Tibial nerve (tissue), 4 donors: ENCODE results near the gene TMEM128. TPM values are rescaled to one million over a fixed set of nuclear protein-coding genes. Genes with fewer than 3 reads are reported as not detected.

Source experiments
- DNase-seq, 2 donors: peaks; one replicate each; pipeline ENCODE4 v3.0.0-alpha.2; 2019; ENCODE audit warnings: low spot score in 2 of 2
- H3K27ac ChIP-seq, 4 donors: fragments of 200-600 bp; sonication (generic) in 3 of 4; one replicate each; pipeline ENCODE4 v1.5.1; 2017 to 2019; ENCODE audit warnings: mild to moderate bottlenecking in 1 of 4
- H3K27me3 ChIP-seq, 2 donors: fragments of 200-600 bp; sonication (generic) in 1 of 2; one replicate each; pipeline versions ENCODE4 v1.5.1 to v1.6.0; 2017 to 2019
- H3K36me3 ChIP-seq, 3 donors: fragments of 200-600 bp; sonication (generic); one replicate each; pipeline ENCODE4 v1.5.1; 2018 to 2019
- H3K4me1 ChIP-seq, 4 donors: fragments of 200-600 bp; sonication (generic) in 3 of 4; one replicate each; pipeline ENCODE4 v1.5.1; 2017 to 2019
- H3K4me3 ChIP-seq, 4 donors: fragments of 200-600 bp; sonication (generic) in 3 of 4; one replicate each; pipeline ENCODE4 v1.5.1; 2017 to 2019; ENCODE audit warnings: mild to moderate bottlenecking in 1 of 4, moderate library complexity in 1 of 4
- H3K9me3 ChIP-seq, 4 donors: fragments of 200-600 bp; sonication (generic) in 3 of 4; one replicate each; pipeline ENCODE4 v1.5.1; 2017 to 2019
- EP300 ChIP-seq, 2 donors: sonication (generic); formaldehyde crosslinking; IDR thresholded peaks; one replicate each; pipeline ENCODE4 v1.6.1; 2017; ENCODE audit warnings: antibody characterized with exemption in 2 of 2, mild to moderate bottlenecking in 1 of 2
- POLR2A ChIP-seq, 2 donors: fragments of 450-650 bp; IDR thresholded peaks; one replicate each; pipeline ENCODE4 v1.6.1; 2017; ENCODE audit warnings: antibody characterized with exemption in 2 of 2, mild to moderate bottlenecking in 2 of 2, moderate library complexity in 2 of 2
- WGBS, 2 donors: methylation state at CpG; one replicate each; pipeline ENCODE4 v1.1.5; 2018; 5-methylcytosine and 5-hydroxymethylcytosine counted together
- total RNA-seq, 4 donors: library from RNA; depleted of rRNA; stranded (reverse); fragments of >200 nt; gene quantifications; one replicate each; pipeline ENCODE4 v1.1.0, GENCODE V29; 2016
- TF ChIP-seq, protein P1 (sequence below), 5 experiments: fragments of 200-600 bp in 3 of 5; fragments of 450-650 bp in 2 of 5; sonication (generic) in 3 of 5; IDR thresholded peaks; one replicate each; pipeline ENCODE4 v1.5.1; 2016 to 2019; ENCODE audit warnings: antibody characterized with exemption in 5 of 5, mild to moderate bottlenecking in 3 of 5, moderate library complexity in 2 of 5

Gene TMEM128
- total RNA-seq, 4 donors from 2014 or later: 13.3 to 36.5 (median 23.8) TPM

DNA sequence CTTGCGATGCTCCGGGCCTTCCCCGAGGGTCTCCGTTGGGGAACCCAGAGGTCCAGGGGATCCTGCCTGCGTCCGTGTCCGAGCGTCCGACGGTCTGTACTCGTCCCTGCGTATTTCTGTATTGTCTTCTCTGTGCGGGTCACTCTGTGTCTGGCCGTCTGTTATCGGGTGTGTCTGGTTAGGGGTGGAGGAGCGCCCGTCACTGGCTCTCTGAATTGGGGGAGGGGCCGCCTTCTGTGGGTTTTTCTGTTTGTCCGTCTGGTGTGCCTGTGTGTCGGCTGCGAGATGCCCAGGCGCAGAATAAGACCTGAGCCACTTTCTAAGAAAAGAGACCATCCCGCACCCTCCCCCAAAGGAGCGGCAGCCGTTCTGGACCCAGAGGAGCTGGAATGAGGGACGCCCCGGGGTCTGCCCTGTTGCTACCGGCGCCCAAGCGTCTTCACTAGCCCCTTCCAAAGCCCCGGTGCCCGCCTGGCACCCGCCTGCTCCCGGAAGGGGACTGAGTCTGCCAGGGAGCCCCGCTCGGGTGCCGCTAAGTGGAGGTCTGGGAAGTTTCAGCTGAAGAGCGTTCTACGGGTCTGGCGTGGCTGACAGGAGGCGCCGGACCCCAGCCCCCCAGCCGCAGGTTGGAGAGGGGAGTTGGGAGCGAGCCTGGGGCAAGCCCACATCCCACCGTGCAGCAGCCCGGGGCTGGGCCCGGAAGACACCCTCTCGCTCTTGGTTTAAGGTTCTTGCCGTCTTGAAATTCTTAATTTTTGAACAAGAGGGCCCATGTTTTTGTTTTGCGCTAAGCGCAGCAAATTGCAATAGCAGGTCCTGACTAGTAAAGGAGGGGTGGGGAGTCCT lies 20.3 kb downstream of the TMEM128 start:
- Histone ChIP-seq H3K4me3 (no peak overlapping the region), H3K4me1 (peaks cover 0 to 4% (median 0%) of the 10 kb centered on the region in 4 donors), H3K9me3 (peaks cover 0 to 6% (median 0%) of the 10 kb centered on the region in 4 donors), H3K27ac (no peak overlapping the region), H3K27me3 (peaks cover 0 to 60% of the 10 kb centered on the region in 2 donors), H3K36me3 (no peaks in the 10 kb centered on the region)
- no peak for DNase-seq
- WGBS, 2 donors: 7 to 20% methylated on average over 12 to 35 of the region's 51 CpGs
- TF ChIP-seq EP300 (IDR thresholded peaks at IDR 0.05): no peak
- no peak for TF ChIP-seq POLR2A (IDR thresholded peaks at IDR 0.05)
- TF ChIP-seq, protein P1, sequence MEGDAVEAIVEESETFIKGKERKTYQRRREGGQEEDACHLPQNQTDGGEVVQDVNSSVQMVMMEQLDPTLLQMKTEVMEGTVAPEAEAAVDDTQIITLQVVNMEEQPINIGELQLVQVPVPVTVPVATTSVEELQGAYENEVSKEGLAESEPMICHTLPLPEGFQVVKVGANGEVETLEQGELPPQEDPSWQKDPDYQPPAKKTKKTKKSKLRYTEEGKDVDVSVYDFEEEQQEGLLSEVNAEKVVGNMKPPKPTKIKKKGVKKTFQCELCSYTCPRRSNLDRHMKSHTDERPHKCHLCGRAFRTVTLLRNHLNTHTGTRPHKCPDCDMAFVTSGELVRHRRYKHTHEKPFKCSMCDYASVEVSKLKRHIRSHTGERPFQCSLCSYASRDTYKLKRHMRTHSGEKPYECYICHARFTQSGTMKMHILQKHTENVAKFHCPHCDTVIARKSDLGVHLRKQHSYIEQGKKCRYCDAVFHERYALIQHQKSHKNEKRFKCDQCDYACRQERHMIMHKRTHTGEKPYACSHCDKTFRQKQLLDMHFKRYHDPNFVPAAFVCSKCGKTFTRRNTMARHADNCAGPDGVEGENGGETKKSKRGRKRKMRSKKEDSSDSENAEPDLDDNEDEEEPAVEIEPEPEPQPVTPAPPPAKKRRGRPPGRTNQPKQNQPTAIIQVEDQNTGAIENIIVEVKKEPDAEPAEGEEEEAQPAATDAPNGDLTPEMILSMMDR (IDR thresholded peaks at IDR 0.05): no peak

DNA sequence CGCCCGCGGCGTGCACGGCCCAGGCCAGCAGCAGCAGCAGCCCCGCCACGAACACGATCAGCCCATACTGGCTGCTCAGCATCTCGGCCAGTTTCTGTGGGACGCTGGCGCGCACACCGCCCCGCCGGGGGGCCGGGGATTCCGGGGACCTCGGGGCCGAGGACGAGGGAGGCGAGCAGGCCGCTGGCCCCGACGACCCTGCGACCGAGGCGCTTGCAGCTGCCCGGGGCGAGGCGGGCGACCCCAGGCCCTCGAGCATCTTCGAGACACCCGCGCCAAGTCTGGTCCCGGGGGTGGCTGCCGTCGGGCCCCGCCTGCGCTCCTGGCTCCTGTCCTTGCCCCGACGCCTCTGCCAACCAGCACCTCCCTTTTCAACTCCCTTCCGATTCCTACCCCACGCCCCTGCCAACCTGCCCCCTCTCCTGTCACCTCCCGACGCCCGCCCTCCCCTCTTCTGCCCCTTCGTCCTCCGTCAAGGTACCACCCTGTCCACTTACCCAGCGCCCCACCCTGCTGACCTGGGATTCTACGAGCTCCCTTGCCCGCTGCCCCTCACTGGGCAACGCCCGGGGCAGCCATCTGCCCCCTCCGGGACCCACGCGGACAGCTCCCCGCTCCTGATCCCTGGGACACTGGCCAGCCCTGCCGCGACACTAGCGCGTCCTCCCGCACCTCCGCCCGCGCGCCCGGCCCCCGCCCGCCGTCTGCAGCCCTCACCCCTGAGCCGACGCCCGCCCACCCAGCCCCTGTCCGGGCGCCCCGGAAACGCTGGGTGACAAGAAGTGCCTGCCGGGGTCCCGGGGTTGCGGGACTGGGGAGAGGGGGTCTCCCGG lies 21.2 kb downstream of the TMEM128 start, which contains the start of gene OTOP1:
Gene OTOP1, minus strand, starts transcription at position 324 of the 833 bp plus-strand sequence. Its CDS starts 65 bp downstream, at position 259.
- H3K4me1 ChIP-seq: peaks cover 0 to 4% (median 0%) of the 10 kb centered on the region in 4 donors
- peaks cover 0 to 6% (median 0%) of the 10 kb centered on the region in 4 donors for H3K9me3 ChIP-seq
- WGBS, 2 donors: 10% methylated on average over 45 to 56 of the region's 82 CpGs
- no peaks in the 10 kb centered on the region for H3K36me3 ChIP-seq
- no peak within 1 kb of the TSS for H3K27ac ChIP-seq
- DNase-seq: no peak
- no peak within 1 kb of the TSS for H3K4me3 ChIP-seq
- peaks cover 0 to 61% of the 10 kb centered on the region in 2 donors for H3K27me3 ChIP-seq
- TF ChIP-seq POLR2A (IDR thresholded peaks at IDR 0.05) (no peak), EP300 (IDR thresholded peaks at IDR 0.05) (no peak)
- TF ChIP-seq, protein P1 (IDR thresholded peaks at IDR 0.05): no peak

DNA sequence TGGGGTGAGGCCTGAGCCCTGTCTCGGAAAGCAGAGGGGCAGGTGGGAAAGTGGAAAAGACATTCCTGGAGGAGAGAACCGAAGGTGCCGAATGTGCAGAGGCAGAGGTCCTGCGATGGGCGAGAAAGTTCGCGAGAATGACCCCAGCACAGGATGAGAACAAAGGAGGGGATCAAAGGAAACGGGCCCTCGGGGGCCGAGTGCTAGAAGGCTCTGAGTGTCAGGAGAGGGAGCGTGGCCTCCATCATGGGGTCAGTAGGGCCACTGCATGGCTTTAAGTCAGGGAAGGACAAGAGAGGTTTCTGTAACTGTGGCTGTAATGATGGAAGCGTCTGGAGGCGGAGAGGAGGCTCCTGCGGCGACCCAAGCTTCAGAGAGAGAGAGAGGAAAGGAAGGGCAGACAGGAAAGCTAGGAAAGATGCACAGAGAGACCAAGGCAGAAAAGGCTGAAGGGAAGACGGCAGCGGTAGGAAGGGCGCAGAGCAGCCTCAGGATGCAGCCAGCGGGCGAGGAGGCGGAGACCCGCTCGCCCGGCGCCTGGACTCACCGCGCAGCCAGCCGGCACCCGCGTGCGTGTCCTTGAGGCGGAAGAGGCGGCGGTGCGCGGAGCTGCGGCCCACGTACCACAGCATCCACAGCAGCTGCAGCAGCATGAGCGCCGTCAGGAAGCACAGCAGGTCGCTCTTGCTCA lies 22.0 kb downstream of the TMEM128 start:
- WGBS, 2 donors: 9 to 14% methylated on average over 40 to 41 of the region's 41 CpGs
- Histone ChIP-seq H3K27ac (no peak overlapping the region), H3K27me3 (peaks cover 0 to 61% of the 10 kb centered on the region in 2 donors), H3K9me3 (peaks cover 0 to 6% (median 0%) of the 10 kb centered on the region in 4 donors), H3K4me3 (no peak overlapping the region), H3K36me3 (no peaks in the 10 kb centered on the region), H3K4me1 (peaks cover 0 to 4% (median 0%) of the 10 kb centered on the region in 4 donors)
- TF ChIP-seq, protein P1 (IDR thresholded peaks at IDR 0.05): no peak
- TF ChIP-seq POLR2A (IDR thresholded peaks at IDR 0.05): no peak
- TF ChIP-seq EP300 (IDR thresholded peaks at IDR 0.05): no peak
- no peak for DNase-seq

DNA sequence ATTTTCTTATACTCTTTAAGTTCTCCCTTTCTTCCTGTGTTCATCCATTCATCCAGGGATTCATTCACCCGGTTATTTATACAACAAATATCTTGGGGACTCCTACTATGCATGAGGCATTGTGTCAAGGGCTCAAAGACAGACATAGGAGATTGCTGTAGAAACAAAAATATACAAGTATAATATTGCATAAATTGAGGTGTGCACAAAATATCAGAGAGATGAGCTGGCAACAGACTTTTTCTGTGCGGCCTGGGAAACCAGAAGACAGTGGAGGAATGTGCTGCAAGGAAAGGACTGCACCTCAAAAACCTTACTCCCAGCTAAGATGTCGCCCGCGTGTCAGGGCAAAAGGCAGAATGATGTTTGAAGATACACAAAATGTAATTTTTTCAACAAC lies 30.9 kb downstream of the TMEM128 start:
- H3K27ac ChIP-seq: no peak overlapping the region
- 73 to 80% methylated on average over 5 of the region's 5 CpGs for WGBS, 2 donors
- H3K36me3 ChIP-seq: no peaks in the 10 kb centered on the region
- H3K9me3 ChIP-seq: no peaks in the 10 kb centered on the region
- TF ChIP-seq EP300 (IDR thresholded peaks at IDR 0.05) (no peak), POLR2A (IDR thresholded peaks at IDR 0.05) (no peak)
- TF ChIP-seq, protein P1 (IDR thresholded peaks at IDR 0.05): no peak
- H3K27me3 ChIP-seq: no peaks in the 10 kb centered on the region
- H3K4me1 ChIP-seq: no peaks in the 10 kb centered on the region
- H3K4me3 ChIP-seq: no peak overlapping the region
- no peak for DNase-seq
